Lower leg skin (tissue), 4 donors: ENCODE measurements around the gene NF1. TPM values are rescaled to one million over a fixed set of nuclear protein-coding genes. Genes with fewer than 3 reads are reported as not detected.

Experiments used
- DNase-seq, 2 donors: peaks; one replicate each; pipeline ENCODE4 v3.0.0-alpha.2; 2019; ENCODE audit warnings: low spot score in 2 of 2
- H3K4me3 ChIP-seq: fragments of 200-600 bp; sonication (generic); 2 replicates; pipeline ENCODE4 v1.5.1; 2017; ENCODE audit warnings: mild to moderate bottlenecking, low read depth; ENCODE audit not compliant: poor library complexity, severe bottlenecking
- POLR2A ChIP-seq, 2 donors: fragments of 450-650 bp; IDR thresholded peaks; one replicate each; pipeline ENCODE4 v1.6.1; 2016 to 2017; ENCODE audit warnings: antibody characterized with exemption in 2 of 2, mild to moderate bottlenecking in 1 of 2, moderate library complexity in 1 of 2
- WGBS, 2 donors: methylation state at CpG; one replicate each; pipeline ENCODE4 v1.1.5; 2018; 5-methylcytosine and 5-hydroxymethylcytosine counted together
- intact Hi-C: fragments of 100-400 bp; cut with DNase I; formaldehyde crosslinking; loops from one replicate; pipeline ENCODE4 v1.15.0; 2023; ENCODE audit warnings: low total_unique reads
- total RNA-seq, 4 donors: library from RNA; depleted of rRNA; stranded (reverse); fragments of >200 nt; gene quantifications; one replicate each; pipeline ENCODE4 v1.1.0, GENCODE V29; 2016
- TF ChIP-seq, protein P1 (sequence below), 3 donors: fragments of 450-650 bp; IDR thresholded peaks; one replicate each; pipeline ENCODE4 v1.5.1; 2016; ENCODE audit warnings: antibody characterized with exemption in 3 of 3, mild to moderate bottlenecking in 3 of 3, moderate library complexity in 2 of 3

NF1 gene
- total RNA-seq, 4 donors from 2014 or later, result 27.5 to 48.6 (median 34.3) TPM

DNA sequence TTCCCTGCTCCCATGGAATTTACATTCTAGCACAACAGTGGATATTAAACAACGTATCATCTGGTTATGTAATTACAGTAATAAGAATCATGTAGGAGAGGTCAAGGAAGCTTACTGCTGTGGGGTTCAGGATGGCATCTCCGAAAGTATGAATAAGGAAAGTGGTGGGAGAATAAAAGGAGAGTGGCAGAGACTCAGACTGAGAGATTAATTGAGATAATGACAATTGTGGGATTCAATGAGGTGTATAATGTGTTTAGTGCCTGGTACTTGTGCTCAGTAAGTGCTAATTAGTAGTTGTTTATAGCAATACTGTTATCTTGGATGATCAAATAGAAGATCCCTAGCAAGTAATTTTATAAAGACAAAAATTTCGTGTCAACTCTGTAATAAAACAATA is 45.3 kb downstream of the NF1 start:
- DNase-seq, result no peak
- 89 to 93% methylated on average over 3 of the region's 3 CpGs for WGBS, 2 donors
- no peak overlapping the region for H3K4me3 ChIP-seq
- intact Hi-C loops, result no loop called here
- no peak for TF ChIP-seq POLR2A (IDR thresholded peaks at IDR 0.05)
- TF ChIP-seq, protein P1, sequence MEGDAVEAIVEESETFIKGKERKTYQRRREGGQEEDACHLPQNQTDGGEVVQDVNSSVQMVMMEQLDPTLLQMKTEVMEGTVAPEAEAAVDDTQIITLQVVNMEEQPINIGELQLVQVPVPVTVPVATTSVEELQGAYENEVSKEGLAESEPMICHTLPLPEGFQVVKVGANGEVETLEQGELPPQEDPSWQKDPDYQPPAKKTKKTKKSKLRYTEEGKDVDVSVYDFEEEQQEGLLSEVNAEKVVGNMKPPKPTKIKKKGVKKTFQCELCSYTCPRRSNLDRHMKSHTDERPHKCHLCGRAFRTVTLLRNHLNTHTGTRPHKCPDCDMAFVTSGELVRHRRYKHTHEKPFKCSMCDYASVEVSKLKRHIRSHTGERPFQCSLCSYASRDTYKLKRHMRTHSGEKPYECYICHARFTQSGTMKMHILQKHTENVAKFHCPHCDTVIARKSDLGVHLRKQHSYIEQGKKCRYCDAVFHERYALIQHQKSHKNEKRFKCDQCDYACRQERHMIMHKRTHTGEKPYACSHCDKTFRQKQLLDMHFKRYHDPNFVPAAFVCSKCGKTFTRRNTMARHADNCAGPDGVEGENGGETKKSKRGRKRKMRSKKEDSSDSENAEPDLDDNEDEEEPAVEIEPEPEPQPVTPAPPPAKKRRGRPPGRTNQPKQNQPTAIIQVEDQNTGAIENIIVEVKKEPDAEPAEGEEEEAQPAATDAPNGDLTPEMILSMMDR (IDR thresholded peaks at IDR 0.05), result no peak

DNA sequence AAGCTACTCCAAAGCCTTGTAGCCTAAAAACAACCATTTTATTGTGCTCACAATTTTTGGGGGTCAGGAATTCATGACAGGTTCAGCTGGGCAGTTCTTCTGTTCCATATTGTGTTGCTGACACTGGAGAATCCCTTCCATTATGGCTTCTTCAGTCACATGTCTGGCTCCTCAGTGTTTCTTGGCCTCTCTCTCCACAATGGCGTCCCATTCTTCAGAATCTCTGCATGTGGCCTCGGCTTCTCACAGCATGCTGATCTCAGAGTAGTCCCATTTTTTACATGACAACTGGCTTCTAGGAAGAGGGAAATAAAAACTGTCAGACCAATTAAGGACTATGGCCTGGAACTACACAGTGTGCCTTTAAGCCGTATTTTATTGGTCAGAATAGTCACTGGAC is 49.7 kb downstream of the NF1 start:
- no peak overlapping the region for H3K4me3 ChIP-seq
- intact Hi-C loops, result no loop called here
- no peak for TF ChIP-seq POLR2A (IDR thresholded peaks at IDR 0.05)
- TF ChIP-seq, protein P1 (IDR thresholded peaks at IDR 0.05), result no peak
- WGBS, 2 donors, result 94 to 95% methylated on average over 3 of the region's 3 CpGs
- no peak for DNase-seq

- WGBS, 2 donors, result 78 to 84% methylated on average over 7 of the region's 7 CpGs
- H3K4me3 ChIP-seq, result no peak overlapping the region
- TF ChIP-seq POLR2A (IDR thresholded peaks at IDR 0.05), result no peak
- TF ChIP-seq, protein P1 (IDR thresholded peaks at IDR 0.05), result no peak
- DNase-seq, result no peak
- intact Hi-C loops, result no loop called here
Observed at GRCh38 chr17:31144836-31145235, 50.1 kb downstream of the NF1 start.

GRCh38 chr17:31147507-31148202 is 52.9 kb downstream of the NF1 start:
- no peak overlapping the region for H3K4me3 ChIP-seq
- TF ChIP-seq, protein P1 (IDR thresholded peaks at IDR 0.05), result no peak
- no peak for TF ChIP-seq POLR2A (IDR thresholded peaks at IDR 0.05)
- no peak for DNase-seq
- WGBS, 2 donors, result 76 to 78% methylated on average over 3 of the region's 3 CpGs
- intact Hi-C loops, result no loop called here

DNA sequence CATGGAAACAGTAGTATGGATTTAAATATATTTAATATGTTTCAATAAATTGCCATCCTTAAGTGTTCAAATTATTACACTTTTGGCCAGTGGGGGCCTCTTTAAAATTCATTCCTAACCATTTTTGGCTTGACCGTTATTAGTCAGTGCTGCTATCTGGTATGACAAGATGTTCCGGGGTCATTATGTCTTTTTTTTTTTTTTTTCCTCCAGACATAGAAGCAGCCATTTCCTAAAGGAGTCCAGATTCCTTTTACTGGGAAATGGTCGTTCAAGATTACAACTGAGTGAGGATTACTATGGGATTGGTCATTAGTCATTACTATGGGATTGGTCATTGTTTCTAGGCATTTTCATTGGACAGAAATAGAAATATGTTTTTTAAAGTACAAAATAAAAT is 53.4 kb downstream of the NF1 start:
- intact Hi-C loops, result no loop called here
- WGBS, 2 donors, result 79 to 83% methylated on average over 3 of the region's 3 CpGs
- TF ChIP-seq POLR2A (IDR thresholded peaks at IDR 0.05), result no peak
- TF ChIP-seq, protein P1 (IDR thresholded peaks at IDR 0.05), result no peak
- DNase-seq, result no peak
- H3K4me3 ChIP-seq, result no peak overlapping the region

DNA sequence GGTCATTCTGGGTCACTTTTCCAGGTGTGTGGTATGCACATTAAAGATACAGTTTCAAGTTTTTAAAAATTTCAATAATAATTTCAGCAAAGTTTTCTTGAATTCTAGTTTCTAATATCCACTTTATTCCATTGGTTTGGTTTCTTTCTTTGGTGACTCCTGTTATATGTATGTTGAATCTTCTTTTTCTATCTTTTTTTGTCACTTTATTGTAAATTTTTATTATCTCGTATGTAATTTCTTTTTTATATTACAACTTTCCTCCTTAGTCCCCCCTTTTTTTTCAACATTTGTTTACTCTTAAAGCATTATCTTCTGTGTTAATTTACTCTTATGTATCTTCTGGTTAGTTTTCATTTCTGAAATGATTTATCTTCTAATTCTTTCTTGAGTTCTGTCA is 57.5 kb downstream of the NF1 start:
- 89 to 93% methylated on average over 1 of the region's 1 CpG for WGBS, 2 donors
- TF ChIP-seq, protein P1 (IDR thresholded peaks at IDR 0.05), result no peak
- TF ChIP-seq POLR2A (IDR thresholded peaks at IDR 0.05), result no peak
- intact Hi-C loops, result no loop called here
- no peak for DNase-seq
- H3K4me3 ChIP-seq, result no peak overlapping the region
